HTR-8/SVneo (cell line): ENCODE results near the gene BNIP5.

ENCODE experiments used
- DNase-seq: peaks from one replicate; pipeline ENCODE4 v3.0.0; 2011; ENCODE audit warnings: low spot score, mixed read lengths; ENCODE audit not compliant: insufficient read length
- FAIRE-seq: peaks from 2 replicates; lab custom pipeline; 2011; peaks lifted over from hg19 to GRCh38; lab: Jason Lieb, UNC

BNIP5 gene

DNA sequence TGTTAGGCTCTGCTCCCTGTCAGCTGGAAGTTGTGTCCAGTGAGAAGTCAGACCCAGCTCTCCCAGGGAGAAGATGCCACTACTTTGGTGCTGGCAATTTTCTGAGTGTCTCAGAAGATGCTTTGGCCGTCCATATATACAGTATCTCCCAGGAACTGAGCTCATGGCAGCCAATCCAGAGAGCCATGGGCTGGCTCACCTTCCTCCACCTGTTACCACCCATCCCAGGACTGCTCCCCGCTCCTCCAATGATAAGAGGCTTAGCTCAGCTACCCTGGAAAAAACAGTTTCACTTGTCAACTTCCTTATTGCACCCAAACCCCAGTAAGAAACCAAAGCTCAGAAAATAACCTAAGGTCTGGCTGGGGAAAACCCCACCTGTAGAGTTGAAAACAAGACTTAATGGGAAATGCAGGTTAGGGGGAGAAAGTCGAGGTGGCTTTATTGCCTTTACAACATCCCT lies at the start of gene BNIP5:
Gene BNIP5, minus strand, starts transcription at position 110 of the 463 bp plus-strand sequence. CDS start 6,198 bp downstream, outside the sequence.
- FAIRE-seq: no peak
- no peak for DNase-seq

DNA sequence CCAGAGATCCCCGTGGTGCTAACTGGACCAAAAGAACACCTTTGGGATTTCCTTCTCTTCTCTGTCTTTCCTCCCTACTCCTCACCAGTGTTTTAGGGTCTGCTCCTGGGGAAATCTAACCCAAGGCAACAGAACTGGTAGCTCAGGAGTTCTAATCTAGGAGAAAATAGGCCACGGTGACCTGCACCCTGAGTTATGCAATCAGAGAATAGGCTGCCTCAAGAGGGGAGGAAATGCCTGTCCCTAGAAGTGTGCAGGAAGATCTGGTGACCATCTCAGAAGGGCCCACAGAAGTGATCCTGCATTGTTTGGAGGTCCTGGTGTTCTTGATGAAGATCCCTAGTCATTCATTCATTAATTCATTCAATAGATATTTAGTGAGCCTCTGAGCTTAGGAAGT lies 47.4 kb upstream of the BNIP5 start:
- FAIRE-seq: no peak
- no peak for DNase-seq

- DNase-seq (no peak), FAIRE-seq (no peak)
Observed at GRCh38 chr6:36383606-36384005, 46.9 kb upstream of the BNIP5 start.

- FAIRE-seq (no peak), DNase-seq (no peak)
Observed at GRCh38 chr6:36382976-36383375, 46.3 kb upstream of the BNIP5 start.

DNA sequence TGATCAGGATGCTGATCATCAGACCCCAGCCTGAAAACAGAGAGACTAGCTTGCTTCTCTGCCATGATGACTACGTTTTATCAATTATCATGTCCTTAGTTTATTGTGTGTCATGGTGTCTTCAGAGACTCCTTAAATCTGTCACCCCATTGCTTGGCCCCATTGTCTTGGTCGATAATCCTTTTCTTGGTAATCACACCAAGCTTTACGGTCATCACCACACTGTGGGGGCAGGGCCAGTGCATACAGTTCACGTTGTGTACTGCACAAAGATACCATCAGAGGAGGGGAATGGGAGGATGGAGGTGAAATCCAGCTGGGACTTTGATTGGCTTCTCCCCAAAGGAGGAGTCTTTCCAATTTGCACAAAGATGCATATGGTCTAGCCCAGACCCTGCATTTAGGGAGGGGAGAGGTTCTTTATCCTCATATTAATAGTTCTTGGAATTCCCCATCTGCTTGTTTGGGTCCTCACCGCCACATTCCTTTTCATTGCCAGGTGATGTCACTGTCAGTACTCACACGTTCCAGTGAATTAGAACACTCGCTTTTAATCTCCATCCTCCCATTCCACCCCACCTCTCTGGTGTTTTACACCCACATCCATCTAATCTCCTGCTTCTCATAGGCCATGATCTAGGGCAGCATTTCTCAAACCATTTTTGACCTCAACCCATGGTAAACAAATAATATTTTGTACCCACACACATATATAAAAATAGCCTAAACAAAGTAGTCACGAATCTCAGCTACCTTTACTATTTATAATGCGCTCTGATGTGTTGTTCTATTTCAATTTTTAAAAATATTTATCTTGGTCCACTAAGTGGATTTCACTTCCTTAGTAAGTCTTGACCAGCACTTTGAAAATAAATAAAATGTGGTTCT lies 45.1 kb upstream of the BNIP5 start:
- FAIRE-seq (no peak), DNase-seq (no peak)

- FAIRE-seq: no peak
- no peak for DNase-seq
Observed at GRCh38 chr6:36380166-36380565, 43.5 kb upstream of the BNIP5 start.

GRCh38 chr6:36378936-36379335 lies 42.2 kb upstream of the BNIP5 start:
- no peak for DNase-seq
- FAIRE-seq: no peak

GRCh38 chr6:36378243-36378920 lies 41.7 kb upstream of the BNIP5 start:
- no peak for FAIRE-seq
- no peak for DNase-seq

DNA sequence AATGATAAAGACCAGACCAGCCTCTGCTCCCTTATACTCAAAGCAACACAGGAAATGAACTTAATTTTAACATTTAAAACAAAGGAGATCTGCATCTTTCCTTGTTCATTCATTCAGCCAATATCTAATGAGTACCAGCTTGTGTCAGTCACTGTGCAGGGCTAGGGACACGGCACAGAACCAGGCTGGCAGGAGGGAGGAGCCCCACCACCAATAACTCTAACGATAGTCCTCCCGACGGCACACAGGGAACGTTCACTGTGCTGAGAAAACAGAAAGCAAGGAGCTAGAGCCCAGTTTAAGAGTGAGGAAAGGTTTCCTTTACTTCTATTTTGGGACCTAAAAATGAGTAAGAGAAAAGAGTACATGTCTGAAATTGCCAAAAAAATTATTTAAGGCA lies 40.9 kb upstream of the BNIP5 start:
- DNase-seq (no peak), FAIRE-seq (no peak)

DNA sequence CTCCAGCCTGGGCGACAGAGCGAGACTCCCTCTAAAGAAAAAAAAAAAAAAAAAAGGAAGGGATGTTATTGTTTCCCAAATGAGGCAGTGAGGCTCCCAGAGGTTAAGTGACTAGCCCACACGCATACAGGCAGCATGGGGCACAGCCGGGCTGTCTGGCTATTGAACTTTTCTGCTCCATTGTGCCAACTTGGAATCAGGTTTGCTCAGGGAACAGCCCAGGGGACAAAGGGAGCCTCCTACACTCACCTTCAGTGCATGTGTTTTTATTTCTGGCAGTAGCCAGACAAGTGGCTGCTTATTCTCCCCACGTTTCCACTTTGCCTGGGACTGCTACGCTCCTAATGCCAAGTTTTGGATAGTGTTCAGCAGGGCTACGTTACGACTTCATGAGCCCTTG lies 40.1 kb upstream of the BNIP5 start:
- no peak for FAIRE-seq

DNA sequence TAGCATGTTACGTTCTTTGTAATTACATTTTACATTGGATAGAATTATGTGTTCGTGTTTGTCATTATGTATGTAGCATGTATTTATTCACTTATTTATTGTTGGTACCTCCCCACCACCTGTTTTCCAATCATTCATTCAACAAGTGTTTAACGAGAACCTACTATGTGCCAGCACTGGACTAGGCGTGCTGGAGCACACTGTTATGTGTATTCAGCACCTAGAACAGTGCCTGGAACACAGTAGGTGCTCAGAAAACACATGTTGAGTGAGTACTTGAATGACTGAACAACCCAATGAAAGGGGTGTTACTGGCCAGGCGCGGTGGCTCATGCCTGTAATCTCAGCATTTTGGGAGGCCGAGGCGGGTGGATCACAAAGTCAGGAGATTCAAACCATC lies 39.5 kb upstream of the BNIP5 start:
- FAIRE-seq: no peak

More for the DNA sequence above, 40.1 kb upstream of the BNIP5 start:
- DNase-seq: no peak

GRCh38 chr6:36375644-36376155 lies 39.0 kb upstream of the BNIP5 start:
- no peak for FAIRE-seq
- DNase-seq: no peak

More for the DNA sequence above, 39.5 kb upstream of the BNIP5 start:
- DNase-seq: no peak

DNA sequence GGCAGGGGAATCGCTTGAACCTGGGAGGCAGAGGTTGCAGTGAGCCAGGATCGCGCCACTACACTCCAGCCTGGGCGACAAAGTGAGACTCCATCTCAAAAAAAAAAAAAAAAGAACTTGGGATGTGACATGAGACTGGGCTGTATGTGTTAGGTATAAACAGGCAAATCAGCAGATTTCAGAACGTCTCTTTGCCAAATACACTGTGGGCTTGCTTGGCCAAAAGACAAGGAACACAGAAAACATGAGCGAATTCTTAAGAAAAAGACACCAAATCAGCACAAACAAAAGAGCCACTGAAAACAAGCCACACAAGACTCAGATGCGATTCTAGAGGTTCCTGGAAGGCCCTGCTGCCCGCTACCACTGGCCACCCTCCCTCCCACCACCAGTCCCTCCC lies 38.3 kb upstream of the BNIP5 start:
- no peak for FAIRE-seq
- DNase-seq: no peak

- FAIRE-seq (no peak), DNase-seq (no peak)
Observed at GRCh38 chr6:36374194-36374593, 37.5 kb upstream of the BNIP5 start.

- no peak for FAIRE-seq
- DNase-seq: no peak
Observed at GRCh38 chr6:36373368-36374019, 36.8 kb upstream of the BNIP5 start.

DNA sequence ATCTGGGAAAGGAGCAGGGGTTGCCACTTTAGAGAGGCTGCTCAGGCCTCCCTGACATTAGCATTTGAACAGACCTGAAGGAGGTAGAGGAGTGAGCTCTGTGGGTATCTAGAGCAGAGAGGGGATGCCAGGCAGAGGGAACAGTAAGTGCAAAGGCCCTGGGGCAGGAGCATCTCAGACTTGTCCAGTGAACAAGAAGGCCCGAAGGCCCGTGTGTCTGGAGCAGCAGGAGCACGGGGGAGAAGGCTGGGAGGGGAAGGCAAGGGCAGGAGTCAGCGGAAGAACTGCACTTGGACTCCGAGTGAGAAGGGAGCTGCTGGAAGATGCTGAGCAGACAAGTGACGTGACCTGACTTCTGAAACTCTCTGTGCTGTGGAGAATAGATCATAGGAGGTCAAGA lies 35.4 kb upstream of the BNIP5 start:
- DNase-seq: no peak
- FAIRE-seq: no peak

GRCh38 chr6:36371211-36371610 lies 34.5 kb upstream of the BNIP5 start:
- DNase-seq (no peak), FAIRE-seq (no peak)

DNA sequence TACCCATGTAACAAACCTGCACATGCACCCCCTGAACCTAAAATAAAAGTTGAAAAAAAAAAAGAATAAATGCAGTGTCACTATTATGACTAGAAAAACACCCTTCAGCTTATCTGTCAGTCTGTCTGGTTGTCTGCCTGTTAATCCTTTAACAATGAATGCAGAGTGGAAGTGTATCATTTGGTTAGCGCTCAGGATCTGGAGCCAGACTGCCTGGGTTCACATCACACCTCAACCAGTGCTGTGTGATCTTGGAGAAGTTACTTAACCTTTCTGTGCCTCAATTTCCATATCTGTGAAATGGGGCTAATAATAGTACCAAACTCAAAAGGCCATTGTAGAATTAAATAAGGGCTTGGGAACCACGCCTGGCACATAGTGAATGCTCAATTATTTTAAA lies 34.0 kb upstream of the BNIP5 start:
- no peak for DNase-seq
- no peak for FAIRE-seq

DNA sequence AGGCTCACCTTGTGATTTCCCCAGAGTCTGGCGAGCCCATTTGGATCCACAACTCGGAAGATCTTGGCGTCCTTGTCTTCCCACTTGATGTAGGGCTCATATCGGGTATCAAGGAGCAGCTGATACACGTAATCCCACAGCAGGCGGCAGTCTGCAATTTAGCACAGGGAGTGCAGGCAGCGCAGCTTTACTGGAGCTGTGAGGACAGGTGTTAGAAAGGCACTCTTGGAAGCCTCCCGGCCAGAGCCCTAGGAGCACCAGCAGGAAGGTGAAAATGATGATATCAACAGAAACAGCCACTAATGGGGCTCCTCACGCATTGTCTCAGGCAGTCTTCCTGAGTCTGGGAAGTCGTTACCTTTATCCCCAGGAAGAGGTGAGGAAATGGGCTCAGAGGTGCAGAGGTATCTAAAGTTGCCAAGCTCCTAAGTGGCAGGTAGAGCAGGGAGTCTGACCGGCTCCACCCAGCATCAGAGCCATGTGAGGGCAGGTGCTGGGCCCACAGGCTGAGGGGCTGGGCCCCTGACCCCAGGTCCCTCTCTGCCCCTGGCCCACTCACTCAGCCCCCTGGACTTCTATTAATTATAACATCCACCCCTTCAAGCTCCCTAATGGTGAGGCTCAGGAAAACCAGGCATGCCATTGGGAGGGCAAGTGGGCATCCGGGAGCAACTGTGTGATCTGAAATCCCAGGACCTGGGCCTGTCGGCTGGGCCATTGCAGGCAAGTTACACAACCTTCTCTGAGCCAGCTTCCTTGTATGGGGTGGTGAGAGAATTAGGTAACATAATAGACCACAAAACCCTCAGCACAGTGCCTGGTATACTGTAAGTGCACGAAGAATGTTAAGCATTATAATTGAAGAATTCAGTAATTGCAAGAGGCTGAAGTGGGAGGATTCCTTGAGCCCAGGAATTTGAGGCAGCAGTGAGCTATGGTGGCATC lies 32.5 kb upstream of the BNIP5 start:
- DNase-seq (no peak), FAIRE-seq (no peak)

- DNase-seq (no peak), FAIRE-seq (no peak)
Observed at GRCh38 chr6:36368421-36368820, 31.7 kb upstream of the BNIP5 start.
